SJSA1 (cell line): ENCODE measurements around the gene HOXB3. TPM values are rescaled to one million over a fixed set of nuclear protein-coding genes. Genes with fewer than 3 reads are reported as not detected.

ENCODE experiments used
- DNase-seq, 2 experiments: peaks; one replicate each; pipeline ENCODE4 v3.0.0-alpha.2; 2015 to 2020; ENCODE audit warnings: low spot score in 2 of 2, low read depth in 1 of 2
- H3K27ac ChIP-seq: fragments of 250-450 bp; sonication (Bioruptor Pico); 2 replicates; pipeline ENCODE4 v1.5.1; 2020; ENCODE audit warnings: mild to moderate bottlenecking, moderate library complexity
- H3K27me3 ChIP-seq: fragments of 250-450 bp; sonication (Bioruptor Pico); replicated peaks from 2 replicates; pipeline ENCODE4 v1.5.1; 2020; ENCODE audit warnings: mild to moderate bottlenecking, moderate library complexity
- H3K36me3 ChIP-seq: fragments of 250-450 bp; sonication (Bioruptor Pico); 2 replicates; pipeline ENCODE4 v1.5.1; 2020; ENCODE audit warnings: mild to moderate bottlenecking
- H3K4me1 ChIP-seq: fragments of 250-450 bp; sonication (Bioruptor Pico); replicated peaks from 2 replicates; pipeline ENCODE4 v1.6.1; 2021; ENCODE audit warnings: mild to moderate bottlenecking
- H3K4me3 ChIP-seq: fragments of 250-450 bp; sonication (Bioruptor Pico); 2 replicates; pipeline ENCODE4 v1.5.1; 2020; ENCODE audit warnings: mild to moderate bottlenecking
- H3K9me3 ChIP-seq: fragments of 250-450 bp; sonication (Bioruptor Pico); replicated peaks from 2 replicates; pipeline ENCODE4 v1.5.1; 2020; ENCODE audit warnings: mild to moderate bottlenecking
- total RNA-seq: library from RNA; depleted of rRNA; stranded (reverse); fragments of >200 nt; shearing (Covaris generic); gene quantifications from 2 replicates; pipeline ENCODE4 v1.2.3, GENCODE V29; 2014

Gene HOXB3
- total RNA-seq, 1 experiment from 2014 or later = 5.2 TPM

DNA sequence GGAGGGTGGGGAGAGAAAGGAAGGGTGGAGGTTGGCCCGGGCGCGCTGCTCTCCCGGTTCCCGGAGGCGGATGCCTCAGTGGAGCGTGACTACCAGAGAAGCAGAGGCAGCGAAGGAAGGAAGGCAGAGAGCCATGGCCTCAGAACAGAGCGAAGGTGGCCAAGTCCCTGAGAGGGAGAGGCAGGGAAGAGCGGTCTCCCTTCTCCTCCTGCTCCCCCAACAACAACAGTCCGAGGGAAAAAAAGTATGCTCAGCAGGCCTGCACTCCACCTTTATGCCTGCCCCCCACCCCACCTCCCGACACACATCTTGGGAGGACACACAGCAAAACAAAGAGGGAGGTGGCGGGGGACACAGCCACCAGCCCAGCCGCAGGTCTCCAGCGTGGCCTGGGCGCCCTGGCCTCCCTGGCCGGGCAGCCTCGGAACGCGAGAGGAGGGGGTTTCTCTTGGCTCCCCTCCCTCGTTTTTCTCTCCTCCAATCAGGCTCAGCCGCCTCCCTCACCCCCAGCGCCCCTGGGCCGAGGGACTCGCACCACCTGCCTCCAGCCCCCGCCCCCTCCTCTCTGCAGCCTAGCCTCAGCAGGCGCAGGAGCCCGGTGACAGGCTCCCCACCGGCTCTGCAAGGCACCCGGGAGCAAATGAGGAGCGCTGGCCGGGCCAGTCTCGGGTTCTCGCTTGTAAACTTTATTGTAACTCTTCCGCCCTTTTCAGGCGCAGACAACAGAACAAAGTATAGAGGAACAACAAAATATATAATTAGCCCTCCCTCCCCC, 21.8 kb upstream of the HOXB3 start:
- peaks cover 4% of the 10 kb centered on the region for H3K36me3 ChIP-seq
- H3K4me1 ChIP-seq = peaks cover 22% of the 10 kb centered on the region
- peaks cover 31% of the 10 kb centered on the region for H3K27me3 ChIP-seq
- H3K9me3 ChIP-seq = no peaks in the 10 kb centered on the region
- no peak overlapping the region for H3K4me3 ChIP-seq
- H3K27ac ChIP-seq = no peak overlapping the region
- DNase-seq = no peak

DNA sequence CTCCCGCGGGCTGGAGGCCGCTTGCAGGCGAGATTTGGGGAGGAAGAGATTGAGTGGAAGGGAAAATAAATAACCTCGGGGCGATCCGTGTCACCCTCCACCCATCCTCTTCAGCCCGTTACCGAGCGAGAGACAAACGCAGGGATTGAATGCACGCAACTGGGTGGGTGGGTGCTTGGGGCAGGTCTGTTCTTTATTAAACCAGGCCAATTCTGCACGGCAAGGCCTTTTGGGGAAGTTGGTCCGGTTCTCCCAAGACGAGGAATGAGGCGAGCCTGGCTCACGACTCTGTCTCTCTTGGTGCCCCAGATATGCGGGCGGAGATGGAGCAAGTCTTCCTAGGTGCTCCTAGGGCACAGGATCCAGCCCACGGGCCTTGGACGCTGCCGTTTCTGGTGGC, 21.2 kb upstream of the HOXB3 start:
- H3K27me3 ChIP-seq = peaks cover 24% of the 10 kb centered on the region
- no peaks in the 10 kb centered on the region for H3K9me3 ChIP-seq
- H3K4me3 ChIP-seq = peak overlapping the region; percentile 52
- peak overlapping the region; percentile 65 for H3K27ac ChIP-seq
- peaks cover 22% of the 10 kb centered on the region for H3K4me1 ChIP-seq
- peaks cover 7% of the 10 kb centered on the region for H3K36me3 ChIP-seq
- DNase-seq = no peak

DNA sequence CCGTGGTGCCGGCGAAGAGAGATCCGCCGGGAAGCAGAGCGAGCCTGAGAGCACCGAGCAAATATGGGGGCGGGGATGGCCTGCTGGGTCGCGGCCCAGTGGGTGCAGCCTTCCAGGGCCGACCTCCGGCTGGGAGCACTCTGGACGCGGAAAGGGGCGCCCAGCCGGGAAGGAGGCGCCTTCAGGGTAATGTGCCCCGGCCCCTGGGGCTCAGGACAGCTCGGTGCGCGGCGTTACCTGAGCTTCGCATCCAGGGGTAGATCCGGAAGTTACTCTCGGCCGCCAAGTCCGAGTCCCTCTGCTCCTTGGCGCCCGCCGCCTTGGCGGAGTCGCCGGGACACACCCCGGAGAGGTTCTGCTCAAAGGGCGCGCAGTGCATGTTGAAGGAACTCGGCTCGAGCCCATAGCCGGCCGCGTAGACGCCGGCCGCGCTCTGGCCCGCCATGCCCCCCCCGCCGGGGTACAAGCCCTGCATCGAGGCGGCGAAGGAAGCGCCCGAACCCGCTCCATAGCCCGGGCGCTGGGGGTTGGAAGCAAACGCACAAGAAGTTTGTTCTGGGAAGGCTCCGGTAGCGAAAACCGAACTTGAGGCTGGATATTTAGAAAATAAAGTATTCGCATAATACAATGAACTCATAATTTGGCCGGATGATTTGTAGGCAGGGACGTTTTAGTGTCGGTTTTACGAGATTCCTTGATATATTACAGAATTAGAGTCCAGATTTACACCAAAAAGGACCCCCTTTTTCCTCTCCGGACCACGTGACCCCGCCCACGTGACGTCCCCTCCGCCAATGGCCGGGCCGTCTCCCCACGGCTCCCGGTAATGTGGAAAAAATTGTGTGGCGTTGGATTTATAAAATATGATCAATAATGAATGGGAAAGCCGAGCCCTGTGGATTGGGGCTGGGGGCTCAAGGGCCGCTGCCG, 20.5 kb upstream of the HOXB3 start, which contains the start of gene HOXB7:
TSS of gene HOXB7 (minus strand) at position 736 of the 930 bp plus-strand sequence. CDS start at position 637, 99 bp downstream.
- no peaks in the 10 kb centered on the region for H3K9me3 ChIP-seq
- peaks cover 7% of the 10 kb centered on the region for H3K36me3 ChIP-seq
- H3K4me1 ChIP-seq = peaks cover 22% of the 10 kb centered on the region
- peaks cover 17% of the 10 kb centered on the region for H3K27me3 ChIP-seq
- H3K27ac ChIP-seq = peak within 1 kb of the TSS; percentile 65
- H3K4me3 ChIP-seq = peak within 1 kb of the TSS; percentile 52
- DNase-seq = peak; percentile 78 to 86

DNA sequence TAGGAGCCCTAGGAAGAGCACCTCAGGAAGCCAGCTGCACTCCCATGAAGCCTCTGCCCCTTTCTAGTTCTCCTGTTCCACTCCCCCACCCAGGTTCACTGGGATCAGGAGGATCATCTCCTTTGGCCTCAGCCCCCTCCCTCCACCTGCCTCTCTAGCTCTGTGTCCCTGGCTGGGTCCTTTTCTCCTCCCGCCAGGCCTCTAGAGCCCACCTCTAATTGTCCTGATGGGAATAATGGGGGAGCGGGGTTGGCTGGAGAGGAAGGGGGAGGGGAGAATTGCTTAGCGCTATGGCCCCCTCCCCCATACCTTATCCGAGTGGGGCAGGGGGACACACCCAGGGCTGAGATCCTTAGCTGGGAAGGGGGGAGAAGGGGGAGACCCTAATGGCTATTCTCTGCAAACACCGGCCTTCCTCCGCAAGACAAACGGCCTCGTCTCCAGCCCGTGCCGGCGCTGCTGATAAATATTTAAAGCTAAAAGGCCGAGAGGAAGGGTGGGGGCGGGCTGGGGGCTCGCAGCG, 19.8 kb upstream of the HOXB3 start:
- Histone ChIP-seq H3K9me3 (no peaks in the 10 kb centered on the region), H3K4me1 (peaks cover 26% of the 10 kb centered on the region), H3K27me3 (peaks cover 10% of the 10 kb centered on the region), H3K4me3 (peak overlapping the region; percentile 52), H3K27ac (peak overlapping the region; percentile 65), H3K36me3 (peaks cover 7% of the 10 kb centered on the region)
- no peak for DNase-seq

DNA sequence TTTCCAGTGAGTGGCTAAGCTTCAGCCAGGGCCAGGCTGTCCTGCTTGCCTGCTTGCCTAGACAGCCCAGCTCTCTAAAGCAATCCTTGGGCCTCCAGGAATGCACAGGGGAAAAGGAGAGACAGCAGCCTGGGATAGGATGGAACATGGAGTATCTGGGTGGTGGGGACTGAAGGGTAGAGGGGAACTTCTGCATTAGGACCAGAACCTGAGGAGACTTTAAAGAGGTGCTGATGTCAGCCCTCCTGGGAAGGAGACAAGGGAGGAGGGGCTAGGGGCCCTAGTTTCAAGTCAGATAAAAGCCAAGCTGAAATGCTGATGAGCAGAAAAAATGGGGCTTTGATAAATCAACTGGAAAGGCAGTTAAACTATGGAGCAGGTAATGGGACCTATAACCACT, 19.0 kb upstream of the HOXB3 start:
- no peaks in the 10 kb centered on the region for H3K9me3 ChIP-seq
- peaks cover 6% of the 10 kb centered on the region for H3K27me3 ChIP-seq
- H3K4me1 ChIP-seq = peaks cover 26% of the 10 kb centered on the region
- no peak overlapping the region for H3K4me3 ChIP-seq
- no peak for DNase-seq
- H3K36me3 ChIP-seq = peaks cover 7% of the 10 kb centered on the region
- H3K27ac ChIP-seq = no peak overlapping the region

DNA sequence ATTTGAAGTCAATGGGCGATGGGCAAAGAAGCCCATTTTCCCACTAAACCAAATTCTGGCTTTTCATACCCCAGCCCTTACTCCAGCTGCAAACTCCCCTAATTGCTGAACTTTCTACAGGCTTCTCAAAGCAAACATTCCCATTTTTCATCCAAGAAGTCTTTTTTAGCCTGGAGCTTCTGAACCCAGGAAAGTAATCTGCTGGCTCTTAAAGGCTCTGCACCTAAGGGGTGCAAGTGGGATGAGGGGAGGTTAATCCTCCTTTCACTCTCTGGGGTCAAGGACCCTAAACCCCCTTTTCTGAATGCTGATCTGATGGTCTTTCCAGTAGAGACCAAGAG, 18.4 kb upstream of the HOXB3 start:
- Histone ChIP-seq H3K4me1 (peaks cover 26% of the 10 kb centered on the region), H3K27ac (no peak overlapping the region), H3K4me3 (no peak overlapping the region), H3K9me3 (no peaks in the 10 kb centered on the region), H3K27me3 (peaks cover 7% of the 10 kb centered on the region; the same call in 1 of the 2 replicates), H3K36me3 (peaks cover 7% of the 10 kb centered on the region)
- DNase-seq = no peak

DNA sequence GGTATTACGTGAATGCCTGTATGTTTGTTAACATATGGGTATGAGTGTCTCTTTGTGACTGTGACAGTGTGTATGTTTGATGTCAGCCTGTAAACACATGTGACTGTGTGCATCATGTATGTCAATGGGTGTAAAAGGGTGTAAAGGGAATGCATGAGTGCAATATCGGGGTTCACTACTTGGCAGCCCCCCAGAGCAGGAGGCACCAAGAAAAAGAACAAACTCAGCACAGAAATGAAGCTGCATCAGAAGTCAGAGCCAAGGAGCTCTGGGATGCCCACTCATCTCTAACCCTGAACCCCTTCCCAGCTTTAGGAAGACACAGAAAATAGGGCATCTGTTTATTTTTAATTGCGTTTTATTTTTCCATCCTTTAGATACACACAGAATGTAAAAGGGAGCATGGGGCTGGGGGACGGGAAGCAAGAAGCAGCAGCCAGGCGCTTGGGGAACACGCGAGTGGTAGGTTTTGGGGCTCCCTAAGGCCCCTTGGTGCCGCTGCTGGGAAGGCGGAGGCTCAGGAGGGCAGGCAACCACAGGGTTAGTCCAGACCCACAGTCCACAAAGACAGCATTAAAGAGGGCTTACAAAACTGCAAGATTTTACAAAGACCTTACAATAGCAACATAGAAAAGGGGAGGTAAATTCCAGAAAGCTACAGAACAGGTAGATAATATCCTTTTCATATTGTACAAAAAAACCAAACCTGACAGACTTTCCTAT, 17.0 kb upstream of the HOXB3 start:
- Histone ChIP-seq H3K4me1 (peaks cover 29% of the 10 kb centered on the region), H3K36me3 (peaks cover 7% of the 10 kb centered on the region), H3K9me3 (no peaks in the 10 kb centered on the region), H3K27me3 (peaks cover 15% of the 10 kb centered on the region), H3K4me3 (no peak overlapping the region), H3K27ac (no peak overlapping the region)
- no peak for DNase-seq

DNA sequence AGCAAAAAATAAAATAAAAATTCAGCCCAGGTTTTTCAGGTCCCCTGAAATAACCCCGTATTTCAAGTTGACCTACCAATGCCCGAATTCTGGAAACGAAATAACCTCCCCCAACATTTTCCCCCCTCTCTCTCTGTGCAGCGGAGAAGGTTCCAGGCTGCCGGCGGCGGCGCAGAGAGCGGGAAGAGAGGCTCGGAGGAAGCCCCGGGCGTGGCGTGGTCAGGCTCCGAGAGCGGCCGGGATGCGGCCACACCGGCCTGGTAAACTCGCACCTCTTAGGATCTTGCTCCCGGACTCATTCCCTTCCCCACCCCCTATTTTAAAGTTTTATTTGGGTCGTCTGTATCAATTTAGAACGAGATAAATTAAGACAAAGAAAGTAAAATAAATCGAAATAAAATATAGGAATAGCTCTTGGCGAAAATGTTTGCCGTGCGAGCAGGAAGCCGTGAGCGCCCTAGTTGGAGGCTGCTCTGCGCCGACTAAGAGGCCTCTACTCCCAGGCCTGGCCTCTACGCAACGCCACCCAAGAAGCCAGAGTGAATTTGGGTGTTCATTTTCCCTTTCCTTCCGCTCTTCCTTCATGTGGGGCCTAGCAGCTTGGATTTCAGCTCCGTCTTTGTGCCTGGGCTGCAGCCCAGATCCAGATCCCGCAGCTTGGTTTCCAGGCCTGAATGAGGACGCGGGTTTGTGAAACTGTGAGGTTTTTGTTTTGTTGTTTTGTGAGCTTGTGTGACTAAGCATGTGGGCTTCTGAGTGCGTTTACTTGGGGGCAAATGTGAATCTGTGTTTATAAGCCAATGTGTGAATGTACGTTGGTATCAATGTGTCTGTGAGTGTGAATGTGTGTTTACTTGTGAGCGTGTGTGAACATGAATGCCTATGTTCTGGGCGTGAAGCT, 16.2 kb upstream of the HOXB3 start:
- peaks cover 15% of the 10 kb centered on the region for H3K27me3 ChIP-seq

DNA sequence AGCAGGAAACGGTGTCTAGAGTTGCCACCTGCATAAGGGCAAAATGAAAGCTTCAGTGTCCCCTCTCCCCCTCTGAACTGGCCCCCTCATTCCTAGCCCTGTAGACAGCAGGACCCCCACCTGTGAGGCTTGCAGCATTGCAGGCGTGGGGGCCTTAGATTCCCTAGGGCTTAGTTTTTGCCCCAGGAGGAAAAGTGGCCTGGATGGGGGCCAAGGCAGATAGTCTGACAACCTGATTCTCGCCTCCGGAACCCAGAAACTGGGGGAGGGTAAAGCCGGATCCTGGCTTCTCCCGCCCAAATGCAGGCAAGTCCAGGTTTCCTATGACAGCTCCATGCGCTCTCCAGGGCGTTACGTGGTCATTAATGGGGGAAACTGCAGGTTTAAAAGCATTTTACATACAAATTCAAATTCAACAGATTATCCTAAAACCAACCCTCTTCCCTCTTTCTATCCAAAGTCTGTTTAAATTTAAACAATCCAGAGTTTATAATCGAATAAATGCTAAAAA, 15.4 kb upstream of the HOXB3 start:
- Histone ChIP-seq H3K4me1 (peaks cover 21% of the 10 kb centered on the region), H3K27me3 (peaks cover 15% of the 10 kb centered on the region), H3K36me3 (peaks cover 7% of the 10 kb centered on the region), H3K4me3 (no peak overlapping the region), H3K27ac (no peak overlapping the region), H3K9me3 (no peaks in the 10 kb centered on the region)
- DNase-seq = no peak

More for the DNA sequence above, 16.2 kb upstream of the HOXB3 start:
- peaks cover 7% of the 10 kb centered on the region for H3K36me3 ChIP-seq
- no peaks in the 10 kb centered on the region for H3K9me3 ChIP-seq
- peaks cover 25% of the 10 kb centered on the region for H3K4me1 ChIP-seq
- H3K4me3 ChIP-seq = no peak overlapping the region
- H3K27ac ChIP-seq = no peak overlapping the region
- DNase-seq = no peak

DNA sequence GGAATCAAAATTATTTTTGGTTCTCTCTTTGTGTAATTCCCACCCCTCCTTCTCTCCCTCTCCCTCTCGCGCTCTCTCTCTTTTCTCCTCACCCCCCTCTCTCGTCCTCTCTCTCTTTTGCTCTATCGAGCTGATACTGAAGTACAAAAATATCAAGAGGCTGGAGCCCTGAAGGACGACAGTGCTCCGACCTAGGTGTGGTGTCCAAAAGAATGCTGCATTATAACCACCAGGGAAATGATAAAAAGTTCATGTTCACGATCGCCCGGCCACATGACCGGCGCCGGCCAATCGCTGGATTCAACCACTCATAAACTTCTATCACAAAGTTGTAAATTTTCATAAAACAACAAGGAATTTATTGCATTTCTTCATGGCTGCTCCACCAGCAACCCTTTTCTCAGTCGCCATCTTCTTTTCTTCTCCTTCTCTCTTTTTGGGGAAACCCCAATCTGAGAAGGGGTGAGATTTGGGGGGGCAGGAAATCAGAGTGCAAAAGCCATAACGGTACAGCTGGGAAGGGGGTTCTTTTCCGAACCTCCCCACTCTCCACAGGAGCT, 14.8 kb upstream of the HOXB3 start, which contains the start of gene HOXB6:
TSS of gene HOXB6 (minus strand) at position 217 of the 560 bp plus-strand sequence. CDS start 6,836 bp downstream, outside the sequence.
- H3K4me3 ChIP-seq = peak within 1 kb of the TSS; percentile 43
- DNase-seq = no peak
- H3K4me1 ChIP-seq = peaks cover 20% of the 10 kb centered on the region
- peak within 1 kb of the TSS; percentile 25; the same call in 1 of the 2 replicates for H3K27ac ChIP-seq
- H3K27me3 ChIP-seq = peaks cover 15% of the 10 kb centered on the region
- no peaks in the 10 kb centered on the region for H3K9me3 ChIP-seq
- H3K36me3 ChIP-seq = peaks cover 7% of the 10 kb centered on the region

DNA sequence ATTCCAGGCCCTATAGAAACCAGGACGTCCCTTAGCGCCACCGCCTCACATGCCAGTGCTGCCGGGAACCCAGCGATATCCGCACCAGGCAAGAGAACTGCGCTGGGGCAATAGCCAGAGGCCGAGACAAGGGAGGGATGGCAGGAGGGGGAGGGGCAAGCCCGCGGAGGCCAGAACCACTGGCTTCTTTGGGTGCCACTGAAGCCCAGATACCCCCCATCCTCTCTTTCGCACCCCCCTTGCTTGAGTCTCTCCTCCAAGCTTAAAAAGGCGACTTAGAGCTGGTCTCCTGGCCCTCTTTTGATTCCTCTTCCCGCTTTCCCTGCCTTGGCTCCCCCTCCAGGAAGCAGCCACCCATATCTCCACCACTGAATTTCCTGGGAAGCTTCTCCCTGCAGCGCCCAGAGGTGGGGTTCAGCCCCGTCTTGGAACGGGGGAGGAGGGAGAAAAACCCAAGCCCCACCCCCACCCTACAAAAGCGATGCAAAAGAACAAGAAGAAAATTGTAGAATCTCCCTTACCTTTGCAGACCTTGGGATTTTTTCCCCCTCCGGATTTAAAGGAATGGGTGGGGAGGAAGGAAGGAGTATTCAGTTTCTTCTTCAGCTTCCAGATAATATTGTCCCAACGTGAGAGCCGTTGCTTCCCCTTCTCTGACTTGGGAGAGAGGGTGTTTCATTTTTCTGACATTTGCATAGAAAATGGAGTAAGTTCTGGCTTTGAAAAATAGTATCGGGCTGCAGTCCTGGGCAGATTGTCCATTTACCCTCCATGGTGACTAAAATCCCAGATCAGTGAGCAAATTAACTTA, 14.1 kb upstream of the HOXB3 start:
- peaks cover 14% of the 10 kb centered on the region for H3K4me1 ChIP-seq
- H3K27me3 ChIP-seq = peaks cover 15% of the 10 kb centered on the region
- H3K27ac ChIP-seq = peak overlapping the region; percentile 25; the same call in 1 of the 2 replicates

More for the DNA sequence above, 14.1 kb upstream of the HOXB3 start:
- no peaks in the 10 kb centered on the region for H3K9me3 ChIP-seq
- peaks cover 7% of the 10 kb centered on the region for H3K36me3 ChIP-seq
- peak overlapping the region; percentile 43 for H3K4me3 ChIP-seq
- DNase-seq = peak in 1 of 2 experiments; percentile 73
